HUES48 (cell line): ENCODE results near the gene NDUFAF8.

Experiments used
- H3K27ac ChIP-seq: one replicate; pipeline ENCODE4 v1.7.0; 2013; ENCODE audit warnings: low read depth, low read length, inconsistent platforms
- H3K27me3 ChIP-seq: 2 replicates; pipeline ENCODE4 v1.6.1; 2013; ENCODE audit warnings: mild to moderate bottlenecking, low read length; ENCODE audit not compliant: control insufficient read depth, insufficient read depth
- H3K36me3 ChIP-seq: 2 replicates; pipeline ENCODE4 v1.6.1; 2013; ENCODE audit warnings: low read length; ENCODE audit not compliant: control insufficient read depth, insufficient read depth
- H3K4me1 ChIP-seq: 2 replicates; pipeline ENCODE4 v1.6.1; 2013; ENCODE audit warnings: mild to moderate bottlenecking, low read length; ENCODE audit not compliant: control insufficient read depth, insufficient read depth
- H3K4me3 ChIP-seq: 2 replicates; pipeline ENCODE4 v1.5.1; 2013; ENCODE audit warnings: mild to moderate bottlenecking, low read depth, low read length
- H3K9ac ChIP-seq: 2 replicates; pipeline ENCODE4 v1.6.1; 2013; ENCODE audit warnings: mild to moderate bottlenecking, low read depth, low read length, moderate library complexity
- H3K9me3 ChIP-seq: 2 replicates; pipeline ENCODE4 v1.6.1; 2013; ENCODE audit warnings: low read length; ENCODE audit not compliant: control insufficient read depth, insufficient read depth

NDUFAF8 gene

DNA sequence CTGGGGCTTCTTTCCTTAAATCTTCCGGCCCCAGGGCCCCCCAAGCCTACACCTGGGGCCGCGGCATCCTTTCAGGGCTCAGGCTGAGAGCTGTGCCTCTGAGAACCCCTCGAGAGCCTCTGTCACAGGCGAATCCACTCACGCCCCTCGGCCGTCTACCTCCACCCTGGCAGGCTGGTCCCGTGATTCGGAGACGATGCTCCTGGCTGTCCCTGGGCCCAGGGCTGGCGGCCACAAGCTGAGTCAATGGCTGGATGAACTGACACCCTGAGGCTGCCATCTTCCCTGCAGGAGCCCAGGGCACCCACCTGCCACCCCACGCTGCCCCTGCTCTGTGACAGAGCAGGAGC, 4.6 kb upstream of the NDUFAF8 start:
- H3K27ac ChIP-seq, result no peak overlapping the region
- H3K36me3 ChIP-seq, result peaks cover 21% of the 10 kb centered on the region
- H3K4me1 ChIP-seq, result peaks cover 4% of the 10 kb centered on the region; the same call in 1 of the 2 replicates
- H3K9me3 ChIP-seq, result no peaks in the 10 kb centered on the region
- H3K4me3 ChIP-seq, result no peak overlapping the region
- H3K9ac ChIP-seq, result no peak overlapping the region
- H3K27me3 ChIP-seq, result no peaks in the 10 kb centered on the region

DNA sequence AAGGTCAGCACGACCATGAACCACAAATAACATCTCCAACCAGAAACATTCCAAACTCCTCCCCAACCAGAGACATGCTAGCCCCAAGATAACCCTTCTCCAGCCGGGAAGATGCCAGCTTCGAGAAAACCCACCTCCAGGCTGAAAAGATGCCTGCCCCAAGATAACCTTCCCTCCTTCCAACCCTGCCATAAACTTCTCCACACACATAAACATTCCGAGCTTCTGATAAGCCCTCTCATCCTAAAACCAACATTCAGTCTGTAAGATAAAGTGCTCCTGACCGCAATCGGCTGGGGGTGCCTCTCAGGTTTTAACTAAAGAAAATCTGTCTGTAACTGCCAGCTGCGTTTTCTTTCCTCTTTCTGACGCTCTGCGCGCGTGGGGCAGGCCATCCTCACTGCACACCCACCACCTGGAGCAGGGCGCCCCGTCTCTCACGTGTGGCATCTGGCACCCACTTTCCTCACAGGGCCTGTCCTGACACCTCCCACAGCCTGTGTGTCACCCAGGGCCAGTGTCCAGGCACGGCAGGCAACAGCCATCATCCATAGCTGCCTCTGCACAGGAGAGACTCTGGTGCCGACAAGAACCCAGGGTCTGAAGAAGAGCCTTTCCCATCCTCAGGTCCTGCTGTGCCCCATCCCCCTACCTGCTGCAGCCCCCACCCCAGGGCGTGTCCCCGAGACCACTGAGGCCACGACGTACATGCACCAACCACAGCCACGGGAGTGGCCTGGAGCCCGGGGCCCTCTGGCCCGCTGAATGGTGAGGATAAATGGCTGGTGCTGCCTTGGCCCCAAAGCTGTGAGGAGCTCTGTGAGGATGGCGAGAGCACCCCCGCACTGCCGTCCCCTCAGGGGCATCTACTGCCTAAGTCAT, 3.9 kb upstream of the NDUFAF8 start:
- peaks cover 8% of the 10 kb centered on the region; the same call in 1 of the 2 replicates for H3K4me1 ChIP-seq
- no peaks in the 10 kb centered on the region for H3K9me3 ChIP-seq
- H3K9ac ChIP-seq, result no peak overlapping the region
- H3K27me3 ChIP-seq, result no peaks in the 10 kb centered on the region
- no peak overlapping the region for H3K27ac ChIP-seq
- H3K4me3 ChIP-seq, result no peak overlapping the region
- peaks cover 14% of the 10 kb centered on the region for H3K36me3 ChIP-seq

DNA sequence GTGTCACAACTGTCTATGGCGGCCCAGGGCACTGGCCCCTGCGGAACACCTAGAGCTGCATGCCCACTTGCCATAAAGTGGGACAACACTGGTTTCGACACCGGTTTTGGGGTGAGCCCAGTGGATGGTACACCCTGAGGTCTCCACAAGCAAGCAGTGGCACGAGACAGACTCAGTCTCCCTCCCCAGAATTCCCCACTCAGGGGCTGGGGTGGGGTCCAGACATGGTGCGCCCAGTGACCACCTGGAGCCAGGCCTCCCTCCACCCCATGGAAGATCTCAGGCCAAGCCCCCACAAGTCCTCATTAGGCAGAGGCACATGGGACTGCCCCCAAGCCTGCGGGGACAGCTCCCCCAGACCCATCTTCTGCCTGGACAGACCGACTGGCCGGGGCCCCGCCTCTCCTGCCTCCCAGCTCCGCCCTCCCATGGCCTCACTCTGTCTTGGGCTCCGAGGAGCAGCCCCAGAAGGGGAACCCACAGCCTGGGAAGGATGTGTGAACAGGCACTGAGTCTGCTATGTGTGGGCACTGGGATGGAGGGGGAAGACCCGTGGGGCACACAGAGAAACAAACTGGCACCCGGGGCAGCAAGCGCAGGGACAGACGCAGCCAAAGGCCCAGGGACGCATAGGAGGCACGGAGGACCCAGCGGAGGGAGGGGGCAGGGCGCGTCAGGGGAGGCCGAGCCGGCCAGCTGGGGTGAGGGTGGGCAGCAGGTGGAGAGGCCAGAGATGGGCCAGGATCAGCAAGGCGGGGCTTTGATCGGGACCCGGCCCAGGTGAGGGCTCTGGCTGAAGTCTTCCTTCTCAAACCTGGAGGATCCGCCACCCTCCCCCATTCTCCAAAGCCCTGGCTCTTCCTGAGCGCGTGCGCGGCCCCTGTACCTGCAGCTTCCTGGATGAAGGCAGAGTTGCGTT, 3.0 kb upstream of the NDUFAF8 start:
- no peaks in the 10 kb centered on the region for H3K27me3 ChIP-seq
- no peaks in the 10 kb centered on the region for H3K9me3 ChIP-seq
- H3K9ac ChIP-seq, result no peak overlapping the region
- H3K4me1 ChIP-seq, result peaks cover 9% of the 10 kb centered on the region; the same call in 1 of the 2 replicates
- H3K27ac ChIP-seq, result no peak overlapping the region
- no peak overlapping the region for H3K4me3 ChIP-seq
- peaks cover 16% of the 10 kb centered on the region for H3K36me3 ChIP-seq

DNA sequence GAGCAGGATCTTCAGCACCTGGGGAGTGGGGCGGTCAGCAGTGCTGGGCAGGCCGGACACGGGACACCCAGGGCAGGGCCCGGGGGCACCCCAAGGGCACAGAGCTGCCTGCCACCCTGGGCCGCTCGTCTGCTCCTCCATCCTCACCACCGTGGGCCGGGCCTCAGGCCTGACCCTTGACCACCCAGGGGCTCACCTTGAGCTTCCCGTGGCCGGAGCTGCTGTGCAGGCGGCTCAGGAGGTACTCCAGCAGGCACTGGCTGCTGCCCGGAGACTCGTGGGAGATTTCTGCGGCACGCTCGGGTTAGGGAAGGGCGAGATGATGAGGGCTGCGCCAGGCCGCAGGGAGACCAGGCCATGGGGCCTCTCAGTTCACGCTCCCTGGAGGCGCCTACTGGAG, 2.3 kb upstream of the NDUFAF8 start:
- H3K27ac ChIP-seq, result no peak overlapping the region
- H3K9ac ChIP-seq, result no peak overlapping the region
- peaks cover 13% of the 10 kb centered on the region for H3K36me3 ChIP-seq
- H3K27me3 ChIP-seq, result no peaks in the 10 kb centered on the region
- no peaks in the 10 kb centered on the region for H3K9me3 ChIP-seq
- peaks cover 9% of the 10 kb centered on the region; the same call in 1 of the 2 replicates for H3K4me1 ChIP-seq
- no peak overlapping the region for H3K4me3 ChIP-seq

DNA sequence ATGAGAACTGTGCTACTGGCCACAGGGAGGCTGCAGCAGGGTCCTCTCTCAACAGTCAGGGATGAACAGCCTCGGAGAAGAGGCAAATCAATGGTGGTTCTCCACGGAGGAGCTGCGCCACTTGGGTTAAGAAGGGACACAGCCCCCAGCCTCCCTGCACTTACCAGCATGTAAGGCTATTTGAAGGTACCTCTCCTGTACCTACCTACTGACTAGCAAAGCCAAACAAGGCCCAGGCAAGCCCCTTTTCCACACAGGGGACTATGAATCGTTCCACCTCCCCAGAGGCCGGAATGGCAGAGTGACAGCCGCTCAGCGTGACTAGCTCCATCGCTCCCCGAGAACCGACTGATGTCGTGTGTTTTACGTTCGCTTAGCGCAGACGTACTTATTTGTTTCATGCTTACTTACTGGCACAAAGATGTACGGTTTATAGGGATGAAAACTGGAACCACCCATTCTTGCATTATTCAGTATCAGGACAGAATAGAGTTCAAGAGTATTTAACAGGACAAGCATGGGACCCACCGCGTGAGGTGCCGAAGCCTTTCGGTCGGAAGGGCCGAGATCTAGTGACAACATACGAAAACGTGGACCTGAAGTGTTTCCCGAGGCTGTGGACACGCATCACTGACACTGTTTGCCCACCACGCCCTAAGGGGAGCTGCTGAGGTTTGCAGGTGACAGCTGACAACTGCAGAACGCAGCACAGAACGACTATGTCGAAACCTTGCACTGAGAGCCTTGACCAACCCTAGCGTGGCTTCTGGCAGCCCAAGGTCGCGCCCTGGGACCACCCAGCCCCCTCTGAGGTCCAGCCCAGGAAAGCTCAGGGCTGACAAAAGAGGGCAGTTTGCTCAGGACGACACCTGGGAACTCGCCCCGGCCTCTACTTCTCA, 1.3 kb upstream of the NDUFAF8 start:
- Histone ChIP-seq H3K27me3 (no peaks in the 10 kb centered on the region), H3K4me3 (peak overlapping the region; percentile 82), H3K9ac (peak overlapping the region; percentile 68; the same call in 1 of the 2 replicates), H3K9me3 (no peaks in the 10 kb centered on the region), H3K4me1 (peaks cover 9% of the 10 kb centered on the region; the same call in 1 of the 2 replicates), H3K36me3 (peaks cover 13% of the 10 kb centered on the region), H3K27ac (no peak overlapping the region)

DNA sequence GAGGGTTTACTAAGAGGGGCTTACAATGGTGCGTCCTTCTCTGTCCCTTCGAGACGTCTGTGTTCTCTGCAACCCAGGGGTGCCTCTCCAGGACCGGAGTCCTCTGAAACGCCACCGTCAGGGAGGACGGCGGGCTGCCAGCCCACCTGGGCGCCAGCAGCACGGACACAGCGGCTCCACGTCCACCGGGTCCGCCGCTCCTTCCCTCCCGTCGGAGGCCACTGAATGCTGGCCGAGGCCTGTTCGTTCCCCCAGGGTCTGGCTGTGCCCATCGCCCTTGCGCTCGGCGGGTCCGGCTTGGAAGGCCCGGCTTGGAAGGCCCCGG, 666 bp upstream of the NDUFAF8 start:
- Histone ChIP-seq H3K27ac (no peak overlapping the region), H3K36me3 (peaks cover 10% of the 10 kb centered on the region)

DNA sequence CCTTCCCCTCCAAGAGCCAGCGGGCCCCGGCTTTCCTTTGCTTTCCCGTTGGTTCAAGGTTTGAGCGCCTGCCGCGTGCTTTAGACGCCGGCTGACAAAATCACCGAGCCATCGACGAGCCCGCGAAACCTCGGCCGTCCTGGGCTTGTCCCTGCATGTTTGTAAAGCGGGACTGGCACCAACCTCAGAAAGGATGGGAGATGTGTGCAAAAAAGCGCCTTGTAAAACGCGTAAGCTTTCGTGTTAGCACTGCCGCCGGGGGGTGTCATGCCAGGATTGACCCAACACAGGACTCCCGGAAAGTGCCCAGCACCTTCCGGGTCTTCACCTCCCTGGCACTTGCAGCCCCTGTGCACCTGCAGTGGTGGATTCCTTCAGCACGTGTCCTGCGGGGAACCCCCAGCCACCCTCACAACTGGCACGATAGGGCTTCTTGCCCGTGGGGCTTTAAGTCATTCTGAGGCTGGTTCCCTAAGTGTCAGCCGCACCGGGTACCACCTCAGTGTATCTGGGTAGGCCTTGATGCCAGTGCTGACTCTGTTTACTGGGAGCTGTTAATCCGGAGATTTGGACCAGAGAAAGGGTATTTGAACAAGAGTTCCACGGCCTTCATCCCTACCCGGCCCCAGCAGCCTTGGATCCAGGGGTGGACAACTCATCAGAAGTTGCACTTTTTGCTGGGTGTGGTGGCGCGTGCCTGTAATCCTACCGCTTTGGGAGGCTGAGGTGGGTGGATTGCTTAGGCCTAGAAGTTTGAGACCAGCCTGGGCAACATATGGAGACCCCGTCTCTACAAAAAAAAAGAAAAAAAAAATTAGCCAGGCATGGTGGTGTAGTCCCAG, 817 bp downstream of the NDUFAF8 start:
- H3K27me3 ChIP-seq, result no peaks in the 10 kb centered on the region
- peak overlapping the region; percentile 73 for H3K9ac ChIP-seq
- peak overlapping the region; percentile 78 for H3K4me3 ChIP-seq
- no peaks in the 10 kb centered on the region for H3K9me3 ChIP-seq
- peaks cover 8% of the 10 kb centered on the region; the same call in 1 of the 2 replicates for H3K36me3 ChIP-seq
- peak overlapping the region; percentile 74 for H3K27ac ChIP-seq
- peaks cover 9% of the 10 kb centered on the region; the same call in 1 of the 2 replicates for H3K4me1 ChIP-seq

More for the DNA sequence above, 666 bp upstream of the NDUFAF8 start:
- Histone ChIP-seq H3K4me3 (peak overlapping the region; percentile 82), H3K27me3 (no peaks in the 10 kb centered on the region), H3K9me3 (no peaks in the 10 kb centered on the region), H3K4me1 (peaks cover 9% of the 10 kb centered on the region; the same call in 1 of the 2 replicates), H3K9ac (peak overlapping the region; percentile 68; the same call in 1 of the 2 replicates)

DNA sequence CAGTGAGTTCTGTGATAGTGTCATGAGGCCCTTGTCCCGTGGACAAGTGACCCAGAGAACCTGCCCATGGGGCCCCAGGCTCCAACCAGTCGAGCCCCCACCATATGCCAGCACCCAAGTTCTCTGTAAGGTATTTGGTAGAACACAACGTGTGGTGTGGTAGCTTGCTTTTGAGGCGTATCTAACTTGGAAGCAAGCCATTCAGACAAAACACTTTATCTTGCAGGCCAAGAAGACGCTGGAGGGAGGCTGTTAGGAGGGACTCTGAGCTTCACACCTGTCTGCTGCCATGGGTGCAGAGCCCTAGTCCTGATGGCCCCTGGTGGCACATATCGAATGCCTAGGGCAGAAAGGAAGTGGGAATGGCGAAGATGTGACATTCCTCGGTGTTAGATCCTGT, 1.6 kb downstream of the NDUFAF8 start:
- Histone ChIP-seq H3K9ac (no peak overlapping the region), H3K27me3 (no peaks in the 10 kb centered on the region), H3K36me3 (peaks cover 8% of the 10 kb centered on the region; the same call in 1 of the 2 replicates), H3K27ac (no peak overlapping the region), H3K9me3 (no peaks in the 10 kb centered on the region), H3K4me1 (peaks cover 9% of the 10 kb centered on the region; the same call in 1 of the 2 replicates), H3K4me3 (no peak overlapping the region)

DNA sequence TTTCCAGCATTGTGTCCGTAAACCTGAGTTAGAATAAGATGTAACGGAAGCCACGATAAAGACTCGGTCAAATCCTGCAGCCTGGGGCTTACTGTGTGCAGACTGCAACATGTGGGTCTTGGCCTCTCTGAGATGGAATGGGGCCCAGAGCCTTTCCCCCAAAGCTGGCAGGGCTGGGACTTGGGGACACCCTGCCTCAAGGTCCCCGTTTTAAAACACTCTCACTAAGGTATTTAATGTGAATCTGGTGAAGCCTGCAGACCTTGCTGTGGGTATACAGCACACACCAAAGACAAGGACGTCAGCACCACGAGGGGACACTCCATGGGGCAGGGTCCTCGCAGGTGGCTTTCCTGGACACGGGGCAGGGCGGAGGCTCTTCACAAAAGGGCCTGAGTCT, 2.1 kb downstream of the NDUFAF8 start:
- no peak overlapping the region for H3K4me3 ChIP-seq
- H3K27ac ChIP-seq, result no peak overlapping the region

More for the DNA sequence above, 2.1 kb downstream of the NDUFAF8 start:
- peaks cover 9% of the 10 kb centered on the region; the same call in 1 of the 2 replicates for H3K4me1 ChIP-seq
- no peaks in the 10 kb centered on the region for H3K9me3 ChIP-seq
- H3K27me3 ChIP-seq, result no peaks in the 10 kb centered on the region
- H3K9ac ChIP-seq, result no peak overlapping the region
- peaks cover 8% of the 10 kb centered on the region; the same call in 1 of the 2 replicates for H3K36me3 ChIP-seq
